GM12878 (cell line): ENCODE results near the gene RB1. TPM values are rescaled to one million over a fixed set of nuclear protein-coding genes. Genes with fewer than 3 reads are reported as not detected.

Source experiments
- ATAC-seq: fragments of 200-7000 bp; cut with Tn5 transposase; 3 replicates; pipeline ENCODE4 v1.9.1; 2020; ENCODE audit warnings: mild to moderate bottlenecking, moderate library complexity
- BruUV-seq: library from RNA; stranded (reverse); fragments of 400-500 nt; replicated peaks from 2 replicates; lab custom pipeline; 2021; lab: Mats Ljungman, UMichigan
- CTCF ChIA-PET: fragments of 300-600 bp; sonication (Branson Sonifier 250); formaldehyde crosslinking; extraction: SDS; loops from one replicate; lab custom pipeline; 2021; ENCODE audit warnings: inconsistent platforms; lab: Yijun Ruan, JAX
- POLR2A ChIA-PET: fragments of 350-600 bp; formaldehyde crosslinking; extraction: SDS; loops from one replicate; lab custom pipeline; 2021; ENCODE audit warnings: inconsistent platforms; lab: Charles Lee
- RAD21 ChIA-PET: fragments of 300-600 bp; sonication (Branson Sonifier 250); formaldehyde crosslinking; loops from one replicate; lab custom pipeline; 2023; ENCODE audit warnings: antibody characterized with exemption; ENCODE audit not compliant: unreplicated experiment; lab: Charles Lee
- SMC1A ChIA-PET: fragments of 300-600 bp; sonication (Branson Sonifier 250); formaldehyde crosslinking; loops from one replicate; lab custom pipeline; 2023; ENCODE audit not compliant: unreplicated experiment, uncharacterized antibody; lab: Charles Lee
- DNase-seq: peaks from one replicate; pipeline ENCODE4 v3.0.0-alpha.2; 2011; ENCODE audit warnings: low read depth, low spot score
- FAIRE-seq: peaks from 3 replicates; lab custom pipeline; 2011; peaks lifted over from hg19 to GRCh38; lab: Jason Lieb, UNC
- H2AFZ ChIP-seq: 2 replicates; pipeline ENCODE4 v1.6.0; 2011; ENCODE audit warnings: low read depth, low read length, control low read depth; ENCODE audit not compliant: control insufficient read depth
- H3K27ac ChIP-seq: 2 replicates; pipeline ENCODE4 v1.5.1; 2011; ENCODE audit warnings: control low read depth; ENCODE audit not compliant: control insufficient read depth, insufficient read depth
- H3K27me3 ChIP-seq, 2 experiments: replicated peaks in 1 of 2; 2 replicates each; pipeline versions ENCODE4 v1.6.0 to v1.6.1; 2011; ENCODE audit warnings: low read length in 1 of 2; ENCODE audit not compliant: control insufficient read depth in 2 of 2, insufficient read depth in 2 of 2
- H3K36me3 ChIP-seq, 2 experiments: 2 replicates each; pipeline ENCODE4 v1.5.1; 2011; ENCODE audit warnings: low read length in 1 of 2; ENCODE audit not compliant: control insufficient read depth in 2 of 2, insufficient read depth in 2 of 2
- H3K4me1 ChIP-seq: 2 replicates; pipeline ENCODE4 v1.6.1; 2011; ENCODE audit warnings: mild to moderate bottlenecking, low read length, moderate library complexity, mixed read lengths; ENCODE audit not compliant: control insufficient read depth, insufficient read depth
- H3K4me2 ChIP-seq: 2 replicates; pipeline ENCODE4 v1.6.0; 2011; ENCODE audit warnings: control low read depth; ENCODE audit not compliant: control insufficient read depth, insufficient read depth
- H3K4me3 ChIP-seq: fragments of 200-600 bp; sonication (generic); 2 replicates; pipeline ENCODE4 v1.5.1; 2016
- H3K79me2 ChIP-seq: 2 replicates; pipeline ENCODE4 v1.6.0; 2011; ENCODE audit warnings: low read length; ENCODE audit not compliant: control insufficient read depth, insufficient read depth
- H3K9ac ChIP-seq: 2 replicates; pipeline ENCODE4 v1.8.0; 2011; ENCODE audit warnings: low read length, control low read depth, mixed read lengths; ENCODE audit not compliant: control insufficient read depth, insufficient read depth
- H3K9me3 ChIP-seq: replicated peaks from 3 replicates; pipeline ENCODE4 v1.5.1; 2011; ENCODE audit warnings: mild to moderate bottlenecking, low read length; ENCODE audit not compliant: control insufficient read depth, insufficient read depth
- H4K20me1 ChIP-seq: 2 replicates; pipeline ENCODE4 v1.6.0; 2011; ENCODE audit not compliant: control insufficient read depth, insufficient read depth
- BRCA1 ChIP-seq: IDR thresholded peaks from 2 replicates; pipeline ENCODE4 v1.6.1; 2011; ENCODE audit warnings: low read depth, low read length, improper control_type of control experiment
- JUND ChIP-seq: IDR thresholded peaks from 2 replicates; pipeline ENCODE4 v1.6.1; 2012; ENCODE audit warnings: low read depth, mild to moderate bottlenecking, low read length, improper control_type of control experiment, moderate library complexity
- KLF5 ChIP-seq: fragments of 450-650 bp; IDR thresholded peaks from 2 replicates; pipeline ENCODE4 v1.6.1; 2014; ENCODE audit warnings: mild to moderate bottlenecking; ENCODE audit not compliant: partially characterized antibody
- MYC ChIP-seq: IDR thresholded peaks from 2 replicates; pipeline ENCODE4 v1.6.1; 2011; ENCODE audit warnings: mild to moderate bottlenecking, low read length, moderate library complexity, inconsistent platforms; ENCODE audit not compliant: insufficient read depth, insufficient replicate concordance, insufficient read length, severe bottlenecking
- NBN ChIP-seq: fragments of 450-650 bp; IDR thresholded peaks from 2 replicates; pipeline ENCODE4 v1.6.1; 2016
- SRF ChIP-seq, 2 experiments: IDR thresholded peaks; 2 replicates each; pipeline ENCODE4 v1.6.1; 2011; ENCODE audit warnings: low read depth in 2 of 2, low read length in 2 of 2, mild to moderate bottlenecking in 1 of 2, moderate library complexity in 1 of 2
- STAT1 ChIP-seq: fragments of 450-650 bp; conservative IDR thresholded peaks from 2 replicates; pipeline ENCODE4 v1.6.1; 2014; ENCODE audit warnings: antibody characterized with exemption, mild to moderate bottlenecking
- STAT3 ChIP-seq: IDR thresholded peaks from 2 replicates; pipeline ENCODE4 v1.6.1; 2011; ENCODE audit warnings: low read depth, low read length, improper control_type of control experiment
- ZNF207 ChIP-seq: fragments of 450-650 bp; IDR thresholded peaks from 2 replicates; pipeline ENCODE4 v1.6.1; 2014; ENCODE audit warnings: antibody characterized with exemption, mild to moderate bottlenecking, borderline replicate concordance
- in situ Hi-C: fragments of 300-500 bp; cut with MboI; formaldehyde crosslinking; loops from 9 replicates; pipeline ENCODE4 v1.14.3; 2018; ENCODE audit warnings: mixed read lengths
- intact Hi-C: fragments of 100-400 bp; cut with micrococcal nuclease; formaldehyde crosslinking; loops from one replicate; pipeline ENCODE4 v1.14.2; 2022; ENCODE audit not compliant: unreplicated experiment
- polyA plus RNA-seq, 11 experiments: library from polyadenylated mRNA; depleted of rRNA in 4 of 11; unstranded in 6 of 11; stranded (reverse) in 5 of 11; fragments of >200 nt; fragmentation: Nextera tagmentation in 4 of 11; fragmentation: Illumina TruSeq in 1 of 11; extraction: Ambion mirVana in 4 of 11; extraction: Trizol in 1 of 11; gene quantifications; 1 replicate in 1 of 11; 2 replicates in 10 of 11; pipeline versions ENCODE4 v1.2.1 to v1.2.3, GENCODE V29; 2011 to 2016; ENCODE audit warnings: inconsistent platforms in 2 of 11, missing spikeins in 2 of 11, low read depth in 1 of 11
- total RNA-seq, 4 experiments: library from RNA; depleted of rRNA in 3 of 4; stranded (reverse); fragments of >200 nt in 3 of 4; fragmentation: Illumina TruSeq in 1 of 4; extraction: Trizol in 1 of 4; gene quantifications; 2 replicates each; pipeline versions ENCODE4 v1.2.1 to v1.2.3, GENCODE V29; 2013 to 2021
- TF ChIP-seq, protein P1 (sequence below): IDR thresholded peaks from 2 replicates; pipeline ENCODE4 v1.6.1; 2011; ENCODE audit warnings: low read depth, mild to moderate bottlenecking, low read length, moderate library complexity, borderline replicate concordance; ENCODE audit errors: extremely low read depth

RB1 gene
- total and polyA plus RNA-seq, 10 of the 15 experiments (the other 5 are each of a cell fraction or from before 2014, with no cell fraction given) = 2.8 to 45.0 (median 8.3) TPM

DNA sequence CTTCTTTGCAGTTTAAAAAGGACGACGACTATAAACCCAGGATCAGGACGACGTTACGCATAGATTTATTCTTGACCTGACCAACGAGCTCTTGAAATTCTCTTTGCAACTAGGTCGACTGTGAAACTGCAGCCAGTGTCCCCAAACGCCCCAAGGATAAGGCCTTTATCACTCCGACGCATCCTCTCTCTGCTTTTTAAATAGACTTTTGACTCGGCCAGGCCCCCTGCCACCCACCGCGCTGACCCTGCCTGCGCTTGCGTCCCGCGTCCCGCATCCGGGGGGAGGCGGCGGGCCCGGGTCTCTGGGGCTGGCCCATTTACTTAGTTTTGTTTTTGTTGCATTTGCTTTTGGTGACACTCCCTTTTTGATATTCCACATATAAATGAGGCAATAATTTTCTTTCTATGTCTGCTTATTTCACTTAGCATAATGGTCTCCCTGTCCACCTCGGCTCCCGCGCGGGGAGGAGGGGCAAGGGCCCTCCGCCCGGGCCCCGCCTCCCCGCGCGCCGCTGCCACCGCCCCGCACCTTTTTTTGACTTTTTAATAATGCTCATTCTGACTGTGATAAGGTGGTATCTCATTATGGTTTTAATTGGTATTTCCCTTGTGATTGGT is 17.4 kb downstream of the RB1 start (continued):
- TF ChIP-seq STAT3 = no peak

DNA sequence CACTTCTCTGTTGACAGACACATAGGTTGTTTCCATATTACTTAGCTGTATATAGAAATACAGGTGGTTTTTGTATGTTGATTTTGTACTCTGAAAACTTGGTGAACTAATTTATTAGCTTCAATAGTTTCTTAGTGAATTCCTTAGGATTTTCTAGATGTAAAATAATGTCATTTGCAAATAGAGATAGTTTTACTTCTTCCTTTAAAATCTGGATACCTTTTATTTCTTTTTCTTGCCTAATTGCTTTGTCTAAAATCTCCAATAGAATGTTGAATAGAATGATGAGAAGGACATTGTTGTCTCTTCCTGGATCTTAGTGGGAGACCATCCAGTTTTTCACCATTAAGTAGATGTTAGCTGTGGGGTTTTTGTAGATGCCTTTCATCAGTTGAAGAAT is 18.7 kb downstream of the RB1 start:
- Histone ChIP-seq H3K36me3 (peaks cover 0 to 22% of the 10 kb centered on the region in 2 experiments; a peak in 3 of 4 replicates), H3K4me3 (no peak overlapping the region), H3K27me3 (peaks cover 0 to 2% of the 10 kb centered on the region in 2 experiments; a peak in 1 of 4 replicates), H4K20me1 (no peaks in the 10 kb centered on the region), H3K79me2 (no peaks in the 10 kb centered on the region; the same call in 1 of the 2 replicates), H2AFZ (no peak overlapping the region), H3K4me1 (no peaks in the 10 kb centered on the region), H3K4me2 (no peak overlapping the region), H3K9ac (no peak overlapping the region), H3K9me3 (peaks cover 34% of the 10 kb centered on the region; the same call in 2 of the 3 replicates), H3K27ac (no peak overlapping the region)
- ChIA-PET RAD21 (no interaction called here), POLR2A (no interaction called here), SMC1A (no interaction called here), CTCF (no interaction called here)
- FAIRE-seq (no peak), DNase-seq (no peak), ATAC-seq (no peak)
- BruUV-seq = no TSS peak
- intact Hi-C loops = no loop called here
- in situ Hi-C loops = no loop called here
- TF ChIP-seq KLF5 (no peak), BRCA1 (no peak), MYC (no peak), STAT1 (no peak), SRF (IDR thresholded peaks at IDR 0.05; ENCODE audit: low read depth in 2 of 2, low read length in 2 of 2) (no peak), JUND (no peak), ZNF207 (no peak), NBN (no peak)
- TF ChIP-seq, protein P1, sequence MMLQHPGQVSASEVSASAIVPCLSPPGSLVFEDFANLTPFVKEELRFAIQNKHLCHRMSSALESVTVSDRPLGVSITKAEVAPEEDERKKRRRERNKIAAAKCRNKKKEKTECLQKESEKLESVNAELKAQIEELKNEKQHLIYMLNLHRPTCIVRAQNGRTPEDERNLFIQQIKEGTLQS = no peak
